ENCODE data around the gene WNT16.
"Not testable (repeated sequence)": the region's sequence is repeated elsewhere in the genome, so short reads cannot be mapped to it uniquely, and the experiment has no call there.

Gene WNT16

DNA sequence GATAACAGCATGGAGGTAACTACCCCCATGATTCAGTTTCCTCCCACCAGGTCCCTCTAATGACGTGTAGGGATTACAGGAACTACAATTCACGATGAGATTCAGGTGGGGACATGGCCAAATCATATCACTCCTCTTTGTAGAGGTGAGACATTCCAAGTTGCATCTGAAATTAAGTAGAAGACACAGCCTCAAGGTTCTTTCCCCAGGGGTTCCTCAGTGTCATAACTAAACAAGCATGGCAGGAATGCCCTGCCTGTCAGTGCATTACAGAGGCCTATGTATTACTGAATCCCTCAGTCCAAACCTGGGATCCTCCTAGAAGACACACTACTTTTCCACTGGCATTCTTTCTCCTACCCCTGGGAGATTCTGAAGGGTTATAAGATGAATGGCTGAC lies 42.6 kb upstream of the WNT16 start:
- no peak overlapping the region for H3K4me3 ChIP-seq (replicated peaks; ENCODE audit: low read depth, low read length)
- DNase-seq (ENCODE audit: extremely low read depth, low read depth): no peak
- no peak for TF ChIP-seq CTCF (IDR thresholded peaks at IDR 0.05; ENCODE audit: low read depth, low read length, missing control alignments)

DNA sequence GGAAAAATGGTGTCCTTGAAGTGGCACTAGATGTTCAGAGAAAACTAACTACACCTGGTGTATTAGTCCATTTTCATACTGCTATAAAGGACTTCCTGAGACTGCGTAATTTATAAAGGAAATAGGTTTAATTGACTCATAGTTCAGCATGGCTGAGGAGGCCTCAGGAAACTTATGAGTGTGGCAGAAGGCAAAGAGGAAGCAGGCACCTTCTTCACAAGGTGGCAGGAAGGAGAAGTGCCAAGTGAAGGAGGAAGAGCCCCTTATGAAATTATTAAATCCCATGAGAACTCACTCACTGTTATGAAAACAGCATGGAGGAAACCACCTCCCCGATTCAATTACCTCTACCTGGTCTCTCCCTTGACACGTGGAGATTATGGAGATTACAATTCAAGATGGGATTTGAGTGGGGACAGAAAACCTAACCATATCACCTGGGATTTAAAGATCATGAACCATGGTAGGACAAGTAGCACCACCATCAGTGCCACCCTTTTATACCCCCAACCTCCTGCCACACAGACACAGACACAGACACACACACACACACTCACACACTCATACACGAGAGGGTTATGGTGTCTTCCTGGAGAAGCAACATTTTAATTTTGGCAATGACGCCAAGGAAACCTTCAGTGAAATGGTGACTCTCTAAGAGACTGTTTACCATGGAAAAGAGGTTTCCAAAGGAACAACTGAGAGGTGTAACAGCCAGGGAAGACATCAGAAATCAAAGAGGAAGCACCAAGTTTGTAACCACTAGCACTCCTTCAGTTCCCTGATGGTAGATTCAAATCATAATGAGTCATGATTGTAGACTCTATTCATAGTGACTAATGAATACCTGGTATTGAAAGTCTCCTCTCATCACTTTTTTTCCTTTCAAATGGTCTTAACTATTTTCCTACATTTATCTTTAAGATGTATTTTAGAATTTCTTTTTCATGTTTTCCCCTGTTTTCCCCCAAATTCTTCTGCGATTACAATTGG lies 41.8 kb upstream of the WNT16 start:
- TF ChIP-seq CTCF (IDR thresholded peaks at IDR 0.05; ENCODE audit: low read depth, low read length, missing control alignments): no peak
- H3K4me3 ChIP-seq (replicated peaks; ENCODE audit: low read depth, low read length): no peak overlapping the region
- no peak for DNase-seq (ENCODE audit: extremely low read depth, low read depth)

DNA sequence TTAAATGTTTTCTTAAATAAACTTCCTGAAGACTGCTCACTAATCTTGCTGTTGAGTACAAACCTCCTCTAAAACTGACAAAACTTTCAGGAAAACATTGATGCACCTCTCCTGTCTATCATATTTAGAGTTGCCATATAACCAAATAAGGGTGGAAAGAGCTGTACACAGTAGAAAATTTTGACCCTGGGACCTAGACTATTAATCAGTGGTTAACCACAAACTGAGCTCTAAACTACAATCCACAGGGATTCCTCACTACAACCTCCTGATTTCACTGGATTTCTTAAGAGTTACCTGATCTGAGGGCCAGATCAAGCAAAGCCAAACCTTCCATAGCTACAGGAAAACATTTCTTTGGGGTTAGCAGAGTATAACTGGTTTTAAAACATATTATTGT lies 39.9 kb upstream of the WNT16 start:
- H3K4me3 ChIP-seq (replicated peaks; ENCODE audit: low read depth, low read length): no peak overlapping the region
- DNase-seq (ENCODE audit: extremely low read depth, low read depth): no peak
- TF ChIP-seq CTCF (IDR thresholded peaks at IDR 0.05; ENCODE audit: low read depth, low read length, missing control alignments): no peak

- not testable (repeated sequence) for DNase-seq (ENCODE audit: extremely low read depth, low read depth); H3K4me3 ChIP-seq (replicated peaks; ENCODE audit: low read depth, low read length)
Observed at GRCh38 chr7:121289930-121290329, 38.9 kb upstream of the WNT16 start.

DNA sequence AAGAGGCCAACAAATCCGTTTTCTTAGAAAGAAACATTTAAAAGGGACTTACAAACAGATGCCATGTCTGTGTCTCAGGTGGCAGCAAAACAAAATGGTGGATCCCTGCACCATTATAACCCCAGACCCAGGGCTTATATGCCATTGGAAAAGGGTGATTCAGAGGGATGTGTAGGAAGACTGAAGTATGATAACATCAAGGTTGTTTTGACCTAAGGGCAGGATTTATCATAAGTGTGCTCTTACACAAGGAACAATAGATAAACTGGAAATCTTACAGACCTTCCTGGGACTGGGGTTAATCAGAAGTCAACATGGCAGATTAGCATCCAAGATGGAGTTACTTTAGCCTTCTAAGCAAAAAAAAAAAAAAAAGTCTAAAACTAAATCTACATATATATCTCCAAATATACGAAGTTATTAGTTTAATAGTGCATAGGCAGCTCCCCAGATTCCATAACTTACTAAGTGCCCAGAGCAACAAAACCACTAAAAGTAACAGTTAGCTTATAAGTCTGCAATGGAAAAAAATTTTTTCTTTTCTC lies 34.3 kb upstream of the WNT16 start:
- H3K4me3 ChIP-seq (replicated peaks; ENCODE audit: low read depth, low read length): no peak overlapping the region
- DNase-seq (ENCODE audit: extremely low read depth, low read depth): no peak

GRCh38 chr7:121297843-121298242 lies 31.0 kb upstream of the WNT16 start:
- no peak for DNase-seq (ENCODE audit: extremely low read depth, low read depth)
- no peak for TF ChIP-seq CTCF (IDR thresholded peaks at IDR 0.05; ENCODE audit: low read depth, low read length, missing control alignments)
- H3K4me3 ChIP-seq (replicated peaks; ENCODE audit: low read depth, low read length): no peak overlapping the region

More for the DNA sequence above, 34.3 kb upstream of the WNT16 start:
- TF ChIP-seq CTCF (IDR thresholded peaks at IDR 0.05; ENCODE audit: low read depth, low read length, missing control alignments): no peak

- TF ChIP-seq CTCF (IDR thresholded peaks at IDR 0.05; ENCODE audit: low read depth, low read length, missing control alignments): no peak
- no peak overlapping the region for H3K4me3 ChIP-seq (replicated peaks; ENCODE audit: low read depth, low read length)
- DNase-seq (ENCODE audit: extremely low read depth, low read depth): no peak
Observed at GRCh38 chr7:121298831-121299239, 30.0 kb upstream of the WNT16 start.
